Measurements from ENCODE around the gene UBXN4. TPM values are rescaled to one million over a fixed set of nuclear protein-coding genes. Genes with fewer than 3 reads are reported as not detected.
"Not testable (repeated sequence)": the region's sequence is repeated elsewhere in the genome, so short reads cannot be mapped to it uniquely, and the experiment has no call there.

Gene UBXN4
- total RNA-seq, 2 experiments from 2014 or later: 70.6 to 81.8 TPM

DNA sequence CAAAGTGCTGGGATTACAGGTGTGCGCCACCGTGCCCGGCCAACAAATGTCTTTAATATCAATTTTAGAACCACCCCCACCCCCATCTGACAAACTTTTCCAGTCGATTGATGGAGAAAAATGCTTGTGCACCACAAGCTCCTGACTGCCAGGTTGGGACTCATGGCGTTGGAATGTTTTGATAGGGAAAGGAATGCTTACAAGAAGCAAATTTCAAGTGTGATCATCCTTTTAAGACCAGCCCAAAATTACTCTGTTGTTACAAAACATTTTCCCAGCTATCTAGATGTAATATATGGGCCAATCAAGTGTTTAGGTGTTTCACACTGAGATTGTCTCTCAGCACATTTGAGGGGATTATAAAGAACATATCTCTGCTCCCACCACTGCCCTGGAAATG, 45.2 kb downstream of the UBXN4 start:
- Mint-ChIP-seq H3K27me3 (no peaks in the 10 kb centered on the region), H3K4me3 (no peak overlapping the region), H3K36me3 (peaks cover 39% of the 10 kb centered on the region), H3K27ac (no peak overlapping the region), H3K4me1 (peaks cover 10% of the 10 kb centered on the region), H3K9me3 (peaks cover 1% of the 10 kb centered on the region)
- no peak for DNase-seq

DNA sequence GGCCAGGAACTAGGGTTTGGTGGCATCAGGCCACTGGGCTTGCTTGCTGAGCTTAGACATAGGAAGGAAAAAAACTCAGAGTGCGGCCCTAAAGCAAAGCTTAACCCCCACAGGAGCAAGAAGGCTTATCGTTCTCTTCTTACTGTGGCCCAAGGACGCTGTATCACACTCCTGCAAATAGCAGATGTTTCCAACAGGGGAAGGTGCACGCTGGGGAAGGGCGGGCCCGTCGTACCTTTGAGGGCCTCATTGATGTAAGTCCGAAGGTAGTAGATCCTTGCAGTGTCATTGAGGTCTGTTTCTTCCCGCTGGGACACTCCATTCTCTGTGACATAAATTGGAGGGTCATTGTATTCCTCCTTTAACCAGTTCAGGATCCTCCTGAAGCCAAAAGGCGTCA, 48.8 kb downstream of the UBXN4 start:
- no peaks in the 10 kb centered on the region for H3K27me3 Mint-ChIP-seq
- H3K4me3 Mint-ChIP-seq: no peak overlapping the region

DNA sequence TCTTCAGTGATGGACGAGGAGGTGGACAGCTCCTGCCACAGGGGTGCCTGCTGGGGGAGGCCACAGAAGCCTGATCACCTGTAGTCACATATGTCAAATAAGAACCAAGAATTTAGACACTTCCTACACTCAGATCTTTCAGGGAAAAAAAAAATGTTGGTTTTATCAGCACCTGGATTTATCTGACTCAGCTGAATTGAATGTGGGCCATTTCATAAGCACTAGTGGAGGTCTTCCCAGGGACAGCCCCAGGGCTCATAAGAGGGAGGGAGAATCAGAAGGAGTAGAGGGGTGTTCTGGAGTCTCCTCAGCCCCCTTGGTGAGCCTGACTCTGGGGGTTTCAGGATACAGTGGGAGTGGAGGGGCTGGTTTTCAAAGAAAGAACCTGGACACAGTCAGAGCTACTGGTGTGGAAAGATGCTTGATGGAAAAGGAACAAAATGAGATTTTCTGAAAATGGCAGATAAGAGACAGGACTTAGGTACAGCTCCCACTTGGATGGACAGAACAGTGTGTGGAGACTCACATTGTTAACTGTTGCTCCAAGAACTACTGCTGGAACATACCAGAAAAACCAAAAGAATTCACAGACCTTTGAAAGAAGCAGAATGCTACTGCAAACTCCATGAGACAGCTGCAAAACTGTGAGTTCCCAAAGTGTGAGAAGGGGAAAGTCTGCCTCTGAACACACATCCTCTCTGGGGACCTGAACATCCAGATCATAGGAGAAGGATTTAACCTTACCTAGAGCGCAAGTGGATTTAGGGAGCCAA, 49.9 kb downstream of the UBXN4 start:
- no peak for DNase-seq
- no peaks in the 10 kb centered on the region for H3K9me3 Mint-ChIP-seq
- H3K27me3 Mint-ChIP-seq: no peaks in the 10 kb centered on the region
- peaks cover 32% of the 10 kb centered on the region for H3K4me1 Mint-ChIP-seq
- H3K36me3 Mint-ChIP-seq: peaks cover 8% of the 10 kb centered on the region
- no peak overlapping the region for H3K27ac Mint-ChIP-seq
- H3K4me3 Mint-ChIP-seq: no peak overlapping the region

More for the DNA sequence above, 48.8 kb downstream of the UBXN4 start:
- DNase-seq: no peak
- peaks cover 32% of the 10 kb centered on the region for H3K4me1 Mint-ChIP-seq
- H3K36me3 Mint-ChIP-seq: peaks cover 17% of the 10 kb centered on the region
- H3K9me3 Mint-ChIP-seq: peaks cover 1% of the 10 kb centered on the region
- no peak overlapping the region for H3K27ac Mint-ChIP-seq

DNA sequence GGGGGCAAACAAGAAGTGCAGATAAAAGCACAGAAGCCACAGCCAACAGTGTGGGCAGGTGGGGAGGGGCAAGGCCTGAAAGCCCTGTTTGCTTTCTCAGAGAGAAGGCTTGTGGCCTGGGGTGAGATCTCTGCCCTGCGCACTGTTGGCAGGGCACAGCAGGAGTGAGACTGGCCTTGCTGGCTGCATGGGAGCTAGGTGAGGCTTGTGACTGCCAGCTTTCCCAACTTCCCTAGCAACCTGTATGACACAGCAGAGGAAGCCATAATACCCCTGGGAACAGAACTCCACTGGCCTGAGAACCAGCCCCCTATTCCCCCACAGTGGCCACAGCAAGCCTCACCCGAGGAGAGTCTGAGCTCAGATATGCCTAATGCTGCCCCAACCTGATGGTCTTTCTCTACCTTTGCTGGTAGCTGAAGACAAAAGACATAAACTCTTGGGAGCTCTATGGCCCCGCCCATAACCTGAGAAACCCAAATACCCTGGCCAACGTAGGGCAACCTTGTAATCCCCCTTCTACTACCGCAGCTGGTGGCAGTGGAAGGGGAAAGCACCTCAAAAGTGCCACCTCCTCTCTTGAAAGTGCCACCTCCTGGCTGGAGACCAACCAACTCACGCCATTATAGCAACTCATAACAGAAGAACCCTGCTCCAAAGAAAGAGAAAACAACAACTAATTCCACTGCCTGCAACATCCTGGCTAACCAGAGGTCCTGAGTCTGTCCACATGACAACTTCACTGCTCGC, 50.9 kb downstream of the UBXN4 start:
- Mint-ChIP-seq H3K9me3 (no peaks in the 10 kb centered on the region), H3K4me3 (no peak overlapping the region), H3K27ac (peak overlapping the region; percentile 5), H3K27me3 (no peaks in the 10 kb centered on the region), H3K36me3 (no peaks in the 10 kb centered on the region), H3K4me1 (peaks cover 37% of the 10 kb centered on the region)
- DNase-seq: no peak

DNA sequence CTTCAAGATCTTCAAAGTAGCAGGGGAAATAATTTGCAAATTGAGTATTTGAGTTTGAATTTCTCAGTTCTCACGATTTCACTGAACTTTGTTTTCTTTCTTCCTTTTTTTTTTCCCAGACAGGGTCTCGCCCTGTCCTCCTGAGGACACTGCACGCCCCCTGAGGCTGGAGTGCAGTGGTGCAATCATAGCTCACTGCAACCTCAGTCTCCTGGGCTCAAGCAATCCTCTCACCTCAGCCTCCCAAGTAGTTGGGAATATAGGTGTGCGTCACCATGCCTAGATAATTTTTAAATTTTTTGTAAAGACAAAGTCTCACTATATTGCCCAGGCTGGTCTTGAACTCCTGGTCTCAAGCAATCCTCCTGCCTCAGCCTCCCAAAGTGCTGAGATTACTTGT, 54.0 kb downstream of the UBXN4 start:
- not testable (repeated sequence) for H3K9me3 Mint-ChIP-seq, H3K27ac Mint-ChIP-seq, H3K27me3 Mint-ChIP-seq, DNase-seq, H3K4me3 Mint-ChIP-seq
- peaks cover 45% of the 10 kb centered on the region for H3K4me1 Mint-ChIP-seq
- H3K36me3 Mint-ChIP-seq: peaks cover 11% of the 10 kb centered on the region

DNA sequence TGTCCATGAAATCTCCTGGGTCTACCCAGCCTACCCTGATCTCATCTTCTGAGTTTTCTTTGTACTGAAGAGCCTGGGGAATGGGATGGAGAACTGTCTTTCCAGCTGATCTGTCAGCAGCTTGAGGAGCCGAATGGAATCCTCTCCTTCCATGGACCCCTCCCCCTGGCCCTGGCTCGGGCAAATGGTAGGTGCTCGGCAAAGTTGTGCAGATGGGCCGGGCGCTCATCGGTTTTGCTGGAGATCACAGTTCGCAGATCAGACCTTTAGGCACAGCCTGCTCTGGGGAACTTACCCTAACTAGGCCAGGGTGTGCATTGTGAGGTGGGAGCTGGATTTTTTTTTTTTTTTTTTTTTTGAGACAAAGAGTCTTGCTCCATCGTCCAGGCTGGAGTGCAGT, 55.0 kb downstream of the UBXN4 start:
- H3K9me3 Mint-ChIP-seq: peaks cover 11% of the 10 kb centered on the region
- peaks cover 41% of the 10 kb centered on the region for H3K4me1 Mint-ChIP-seq
- H3K4me3 Mint-ChIP-seq: no peak overlapping the region
- no peak overlapping the region for H3K27ac Mint-ChIP-seq
- H3K36me3 Mint-ChIP-seq: peaks cover 17% of the 10 kb centered on the region
- H3K27me3 Mint-ChIP-seq: no peaks in the 10 kb centered on the region
- no peak for DNase-seq

DNA sequence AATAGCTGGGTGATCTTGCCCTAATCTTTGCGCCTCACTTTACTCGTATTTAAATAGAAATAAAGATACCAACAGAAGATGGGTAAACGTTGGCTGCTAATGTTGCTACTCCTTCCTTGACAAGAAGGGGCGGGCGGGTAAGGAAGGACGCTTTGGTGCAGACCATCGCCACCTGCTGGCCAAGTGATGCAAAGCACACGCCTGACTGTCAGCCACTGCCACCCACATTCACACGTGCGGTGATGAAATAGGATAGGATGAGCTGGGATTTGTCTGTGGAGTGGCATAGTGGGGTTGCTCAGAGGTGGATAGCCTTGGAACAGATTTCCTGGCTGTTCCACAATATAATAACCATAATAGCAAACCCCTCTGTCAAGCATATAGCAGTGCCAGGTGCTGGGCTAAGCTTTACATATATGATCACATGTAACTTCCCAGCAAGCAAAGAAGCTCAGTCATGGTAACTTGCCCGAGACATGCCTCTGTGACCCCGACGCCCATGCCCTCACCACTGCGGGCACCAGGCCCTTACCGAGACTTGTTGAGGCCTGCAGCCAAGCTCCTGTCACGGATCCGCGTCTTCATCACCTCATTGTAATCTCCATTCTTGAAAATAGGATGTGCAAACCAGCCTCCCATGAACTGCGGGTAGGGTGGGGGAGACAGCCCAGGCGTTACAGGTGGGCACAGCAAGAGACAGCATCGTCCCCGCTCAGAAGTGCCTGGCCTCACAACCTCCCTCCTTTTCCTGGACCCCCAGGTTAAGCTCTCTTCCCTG, 56.0 kb downstream of the UBXN4 start:
- Mint-ChIP-seq H3K4me1 (peaks cover 30% of the 10 kb centered on the region), H3K36me3 (peaks cover 26% of the 10 kb centered on the region), H3K9me3 (peaks cover 15% of the 10 kb centered on the region), H3K27ac (peak overlapping the region; percentile 7), H3K4me3 (no peak overlapping the region), H3K27me3 (no peaks in the 10 kb centered on the region)
- DNase-seq: peak; percentile 78

DNA sequence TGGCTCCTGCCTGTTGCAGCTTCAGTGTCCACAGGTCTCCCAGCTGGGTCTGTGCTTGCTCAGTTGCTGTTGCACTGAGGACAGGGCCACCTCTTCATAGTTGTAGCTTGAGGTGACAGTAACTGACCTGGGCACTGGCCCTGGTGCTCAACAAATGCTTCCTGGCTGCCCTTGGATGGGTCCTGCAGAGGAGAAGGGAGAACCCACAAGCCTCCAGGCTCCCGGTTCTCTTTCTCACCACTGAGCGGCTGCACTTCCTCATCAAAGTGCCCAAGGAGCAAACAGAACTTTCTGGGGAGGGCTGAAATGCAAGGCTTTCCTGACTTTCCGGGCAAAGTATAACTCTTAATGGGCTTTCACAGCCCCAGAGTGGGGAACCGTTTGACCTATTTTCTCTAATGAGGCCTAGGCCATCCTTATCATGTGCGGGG, 56.6 kb downstream of the UBXN4 start:
- H3K36me3 Mint-ChIP-seq: peaks cover 26% of the 10 kb centered on the region
- peaks cover 24% of the 10 kb centered on the region for H3K4me1 Mint-ChIP-seq
- H3K4me3 Mint-ChIP-seq: no peak overlapping the region
- no peak for DNase-seq
- peaks cover 15% of the 10 kb centered on the region for H3K9me3 Mint-ChIP-seq
- no peak overlapping the region for H3K27ac Mint-ChIP-seq
- H3K27me3 Mint-ChIP-seq: no peaks in the 10 kb centered on the region

DNA sequence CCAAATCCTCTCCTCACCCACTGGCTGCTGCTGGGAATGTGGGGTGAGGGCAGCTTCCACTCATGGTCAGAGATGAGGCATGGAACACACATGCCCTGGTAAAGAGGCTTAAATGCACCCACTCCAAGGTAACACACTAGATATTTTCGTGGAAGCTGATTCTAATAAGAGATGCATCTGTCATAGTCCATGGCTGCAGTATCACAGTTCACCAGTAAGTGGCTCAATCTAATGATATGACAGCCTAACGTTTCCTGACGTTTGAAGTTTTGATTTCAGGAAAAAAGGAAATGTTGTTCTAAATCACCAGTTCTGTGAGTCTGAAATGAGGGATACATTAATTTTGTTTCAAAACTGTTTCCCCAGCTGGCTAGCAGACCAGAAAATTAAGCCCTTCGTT, 57.1 kb downstream of the UBXN4 start:
- H3K4me3 Mint-ChIP-seq: no peak overlapping the region
- DNase-seq: no peak

DNA sequence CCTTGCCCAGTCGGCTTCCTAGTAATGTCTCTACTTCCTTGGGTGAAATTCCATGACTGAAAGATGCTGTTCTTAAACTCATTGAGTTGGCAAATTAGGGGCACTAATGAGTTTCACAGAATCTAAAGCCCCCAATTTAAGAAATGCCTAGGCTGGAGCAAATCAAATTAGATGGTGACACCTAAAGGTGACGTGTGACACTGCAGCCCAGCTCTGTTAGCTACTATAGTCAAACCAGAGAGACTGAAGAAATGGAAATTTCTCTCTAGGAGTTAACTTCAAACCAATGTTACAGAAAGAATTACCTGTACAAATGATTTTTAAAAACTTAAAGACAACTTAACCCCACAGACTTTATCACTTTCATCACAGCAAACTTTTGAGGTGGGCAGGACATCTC, 58.1 kb downstream of the UBXN4 start:
- Mint-ChIP-seq H3K27me3 (no peaks in the 10 kb centered on the region), H3K9me3 (peaks cover 15% of the 10 kb centered on the region)
- DNase-seq: no peak

More for the DNA sequence above, 57.1 kb downstream of the UBXN4 start:
- H3K36me3 Mint-ChIP-seq: peaks cover 26% of the 10 kb centered on the region
- H3K9me3 Mint-ChIP-seq: peaks cover 15% of the 10 kb centered on the region
- H3K4me1 Mint-ChIP-seq: peaks cover 22% of the 10 kb centered on the region
- no peak overlapping the region for H3K27ac Mint-ChIP-seq
- no peaks in the 10 kb centered on the region for H3K27me3 Mint-ChIP-seq

DNA sequence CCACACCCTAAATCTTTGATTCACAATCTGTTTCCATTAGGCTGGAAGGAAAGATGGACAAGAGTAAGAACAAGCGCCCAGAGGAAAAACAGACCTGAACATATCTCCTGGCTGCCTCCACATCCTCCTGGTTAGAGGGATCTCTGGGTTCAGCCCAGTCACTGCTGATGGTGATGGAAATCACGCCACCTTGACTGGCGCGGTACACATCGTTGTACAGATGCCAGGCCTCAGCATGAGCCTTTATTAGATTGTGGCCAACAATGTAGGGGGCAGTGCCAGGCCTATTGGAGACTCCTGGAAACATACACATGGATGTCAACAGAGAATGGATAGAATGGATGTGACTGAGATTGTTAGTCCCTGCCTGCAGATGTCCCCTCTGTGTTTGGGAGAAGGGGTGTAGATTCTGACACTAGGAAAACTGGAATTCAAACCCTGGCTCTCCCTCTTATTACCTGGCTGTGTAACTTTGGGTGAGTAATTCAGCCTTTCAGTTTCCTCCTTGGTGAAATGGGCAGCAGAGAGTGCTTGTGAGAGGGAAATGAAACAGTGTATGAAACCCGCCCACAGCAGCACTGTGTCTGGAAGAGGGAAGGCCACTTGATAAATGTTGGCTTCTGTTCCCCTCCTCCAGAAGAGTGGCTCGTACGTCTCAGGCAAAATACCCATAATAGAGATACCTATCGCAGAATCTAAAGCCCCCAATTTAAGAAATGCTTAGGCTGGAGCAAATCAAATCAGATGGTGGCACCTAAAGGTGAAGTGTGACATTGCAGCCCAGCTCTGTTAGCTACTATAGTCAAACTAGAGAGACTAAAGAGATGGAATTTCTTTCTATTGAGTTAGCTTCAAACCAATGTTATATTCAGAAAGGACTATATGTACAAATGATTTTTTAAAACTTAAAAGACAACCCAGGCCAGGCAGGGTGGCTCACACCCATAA, 59.1 kb downstream of the UBXN4 start:
- Mint-ChIP-seq H3K27me3 (no peaks in the 10 kb centered on the region), H3K4me1 (peaks cover 12% of the 10 kb centered on the region), H3K27ac (no peak overlapping the region), H3K36me3 (peaks cover 26% of the 10 kb centered on the region), H3K9me3 (peaks cover 15% of the 10 kb centered on the region), H3K4me3 (no peak overlapping the region)
- DNase-seq: no peak

More for the DNA sequence above, 58.1 kb downstream of the UBXN4 start:
- Mint-ChIP-seq H3K4me1 (peaks cover 18% of the 10 kb centered on the region), H3K4me3 (no peak overlapping the region), H3K27ac (no peak overlapping the region), H3K36me3 (peaks cover 26% of the 10 kb centered on the region)

DNA sequence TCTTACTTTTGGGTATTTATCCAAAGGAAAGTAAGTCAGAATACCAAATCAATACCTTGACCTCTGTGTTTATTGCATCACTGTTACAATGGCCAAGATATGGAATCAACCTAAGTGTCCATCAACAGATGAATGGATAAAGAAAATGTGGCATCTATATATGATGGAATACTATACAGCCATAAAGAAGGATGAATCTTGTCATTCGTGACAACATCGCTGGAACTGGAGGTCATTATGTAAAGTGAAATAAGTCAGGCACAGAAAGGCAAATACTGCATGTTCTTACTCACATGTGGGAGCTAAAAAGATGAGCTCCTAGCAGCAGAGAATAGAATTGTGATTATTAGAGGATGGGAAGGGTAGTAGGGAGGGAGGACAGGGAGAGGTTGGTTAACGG, 60.7 kb downstream of the UBXN4 start:
- Mint-ChIP-seq H3K4me3 (no peak overlapping the region), H3K4me1 (peaks cover 10% of the 10 kb centered on the region), H3K27me3 (no peaks in the 10 kb centered on the region), H3K36me3 (peaks cover 26% of the 10 kb centered on the region), H3K9me3 (peaks cover 15% of the 10 kb centered on the region), H3K27ac (no peak overlapping the region)
- DNase-seq: no peak

DNA sequence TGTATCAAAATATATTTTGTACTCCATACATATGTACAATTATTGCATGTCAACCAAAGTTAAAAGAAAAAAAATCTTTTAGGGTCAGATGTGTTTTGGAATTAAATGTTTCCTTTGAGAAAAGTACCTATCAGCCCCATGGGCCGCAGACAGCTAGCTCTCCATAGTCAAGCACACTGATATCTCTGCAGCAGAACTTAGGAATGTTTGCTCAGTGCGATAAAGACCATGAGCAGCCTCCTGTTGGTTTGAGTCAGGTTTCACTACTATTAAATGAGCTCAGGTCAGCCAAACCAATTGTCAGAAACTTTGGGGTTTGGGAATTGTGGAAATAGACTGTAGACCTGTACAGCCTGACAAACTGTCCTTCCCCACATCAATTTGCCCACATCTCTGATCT, 61.6 kb downstream of the UBXN4 start:
- no peak for DNase-seq
- Mint-ChIP-seq H3K27me3 (no peaks in the 10 kb centered on the region), H3K4me3 (no peak overlapping the region), H3K4me1 (peaks cover 3% of the 10 kb centered on the region), H3K27ac (no peak overlapping the region), H3K9me3 (peaks cover 15% of the 10 kb centered on the region), H3K36me3 (peaks cover 26% of the 10 kb centered on the region)

DNA sequence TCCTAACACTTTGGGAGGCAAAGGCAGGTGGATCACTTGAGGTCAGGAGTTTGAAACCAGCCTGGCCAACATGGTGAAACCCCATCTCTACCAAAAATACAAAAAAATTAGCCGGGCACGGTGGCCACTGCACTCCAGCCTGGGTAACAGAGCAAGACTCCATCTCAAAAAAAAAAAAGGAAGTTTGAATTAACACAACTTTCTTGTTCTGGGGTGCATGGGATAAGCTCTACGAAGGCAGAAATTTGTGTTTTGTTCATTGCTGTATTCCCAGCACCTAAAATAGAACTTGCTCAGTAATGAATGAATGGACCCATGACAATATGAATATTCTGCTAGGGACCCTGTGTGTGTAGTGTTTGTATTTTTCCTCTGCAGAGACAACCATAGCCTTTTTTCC, 66.2 kb downstream of the UBXN4 start:
- H3K9me3 Mint-ChIP-seq, H3K4me1 Mint-ChIP-seq, H3K4me3 Mint-ChIP-seq, DNase-seq, H3K27ac Mint-ChIP-seq, H3K27me3 Mint-ChIP-seq: not testable (repeated sequence)
- peaks cover 17% of the 10 kb centered on the region for H3K36me3 Mint-ChIP-seq

Measured in activated naive CD8-positive, alpha-beta T cell treated with anti-CD3 and anti-CD28 coated beads for 36 hours (primary cell).